Epithelial cell of prostate (primary cell): Measurements from ENCODE around the gene TRAF4.

Source experiments
- DNase-seq: peaks from one replicate; pipeline ENCODE4 v3.0.0-alpha.2; 2011; ENCODE audit warnings: low read depth, low spot score
- H3K27ac ChIP-seq: fragments of 450-650 bp; 2 replicates; pipeline ENCODE4 v1.5.1; 2017; ENCODE audit warnings: mild to moderate bottlenecking

TRAF4 gene

GRCh38 chr17:28743243-28744103 lies at the start of gene TRAF4:
TRAF4 (plus strand) TSS chr17:28744011; CDS start chr17:28744113, 102 bp downstream.
- peak within 1 kb of the TSS; percentile 99 for H3K27ac ChIP-seq
- no peak for DNase-seq

- H3K27ac ChIP-seq: no peak overlapping the region
- DNase-seq: no peak
Observed at GRCh38 chr17:28698253-28698941, 45.4 kb upstream of the TRAF4 start.

- H3K27ac ChIP-seq: no peak overlapping the region
- DNase-seq: no peak
Observed at GRCh38 chr17:28700278-28700677, 43.5 kb upstream of the TRAF4 start.

GRCh38 chr17:28700830-28701492 lies 42.9 kb upstream of the TRAF4 start:
- no peak for DNase-seq
- no peak overlapping the region for H3K27ac ChIP-seq

GRCh38 chr17:28702026-28702751 lies 41.6 kb upstream of the TRAF4 start:
- H3K27ac ChIP-seq: no peak overlapping the region
- no peak for DNase-seq

GRCh38 chr17:28702752-28703150 lies 41.1 kb upstream of the TRAF4 start:
- no peak overlapping the region for H3K27ac ChIP-seq
- DNase-seq: no peak

GRCh38 chr17:28703552-28704218 lies 40.1 kb upstream of the TRAF4 start:
- no peak for DNase-seq
- no peak overlapping the region for H3K27ac ChIP-seq

GRCh38 chr17:28704219-28704858 lies 39.5 kb upstream of the TRAF4 start:
- H3K27ac ChIP-seq: no peak overlapping the region
- no peak for DNase-seq

- DNase-seq: no peak
- H3K27ac ChIP-seq: no peak overlapping the region
Observed at GRCh38 chr17:28705074-28705659, 38.6 kb upstream of the TRAF4 start.

GRCh38 chr17:28705728-28706334 lies 38.0 kb upstream of the TRAF4 start:
- no peak for DNase-seq
- H3K27ac ChIP-seq: no peak overlapping the region

- no peak overlapping the region for H3K27ac ChIP-seq
- DNase-seq: no peak
Observed at GRCh38 chr17:28706471-28707338, 37.1 kb upstream of the TRAF4 start.

- H3K27ac ChIP-seq: no peak overlapping the region
Observed at GRCh38 chr17:28707339-28707720, 36.5 kb upstream of the TRAF4 start.

GRCh38 chr17:28710861-28711722 lies 32.7 kb upstream of the TRAF4 start:
- DNase-seq: no peak
- H3K27ac ChIP-seq: peak overlapping the region; percentile 46

More at GRCh38 chr17:28707339-28707720, 36.5 kb upstream of the TRAF4 start:
- no peak for DNase-seq

GRCh38 chr17:28711723-28712031 lies 32.1 kb upstream of the TRAF4 start, which contains the start of gene PROCA1:
PROCA1 (minus strand) TSS chr17:28711888; CDS start chr17:28711660, 228 bp downstream.
- no peak for DNase-seq
- peak within 1 kb of the TSS; percentile 46 for H3K27ac ChIP-seq

- H3K27ac ChIP-seq: no peak overlapping the region
- DNase-seq: no peak
Observed at GRCh38 chr17:28712032-28712704, 31.6 kb upstream of the TRAF4 start.

GRCh38 chr17:28712705-28713415 lies 31.0 kb upstream of the TRAF4 start:
- no peak for DNase-seq
- H3K27ac ChIP-seq: no peak overlapping the region
